Choroid plexus epithelial cell (primary cell): ENCODE measurements around the gene FIBP.

Experiments
- DNase-seq: peaks from one replicate; pipeline ENCODE4 v3.0.0-alpha.2; 2010; ENCODE audit warnings: low read depth
- H3K4me3 ChIP-seq: 2 replicates; pipeline ENCODE4 v1.5.1; 2011; ENCODE audit warnings: low read depth, mild to moderate bottlenecking, control low read depth, low read length, moderate library complexity
- TF ChIP-seq, protein P1 (sequence below): conservative IDR thresholded peaks from 2 replicates; pipeline ENCODE4 v1.5.1; 2011; ENCODE audit warnings: low read depth, mild to moderate bottlenecking, control low read depth, inconsistent platforms, low read length, moderate library complexity

The FIBP gene

GRCh38 chr11:65919573-65920371 lies 31.5 kb upstream of the FIBP start:
- DNase-seq, result no peak

DNA sequence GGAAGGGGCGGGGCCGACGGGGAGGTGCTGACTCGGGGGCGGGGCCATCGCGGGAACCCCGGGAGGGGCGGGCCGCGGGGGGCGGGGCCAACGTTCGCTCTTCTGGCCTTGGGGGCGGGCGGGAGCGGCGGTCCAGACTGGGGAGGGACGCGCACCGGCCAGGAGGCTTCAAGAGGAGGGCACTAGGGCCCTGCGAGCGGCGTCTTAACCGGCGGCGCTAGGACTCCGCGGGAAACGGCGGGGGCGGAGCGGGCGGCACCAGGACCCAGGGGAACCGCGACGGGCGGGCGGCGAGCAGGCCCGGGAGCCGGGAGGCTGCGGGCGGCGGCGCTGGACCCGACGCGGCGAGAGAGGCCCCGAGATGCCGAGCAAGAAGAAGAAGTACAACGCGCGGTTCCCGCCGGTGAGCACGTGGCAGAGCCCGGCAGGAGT lies 30.9 kb upstream of the FIBP start, which contains the start of gene DRAP1:
Gene DRAP1 (plus strand): TSS at position 286 of the 432 bp plus-strand sequence. CDS start 76 bp downstream, at position 362.
- peak; percentile 99 for DNase-seq
- TF ChIP-seq, protein P1, sequence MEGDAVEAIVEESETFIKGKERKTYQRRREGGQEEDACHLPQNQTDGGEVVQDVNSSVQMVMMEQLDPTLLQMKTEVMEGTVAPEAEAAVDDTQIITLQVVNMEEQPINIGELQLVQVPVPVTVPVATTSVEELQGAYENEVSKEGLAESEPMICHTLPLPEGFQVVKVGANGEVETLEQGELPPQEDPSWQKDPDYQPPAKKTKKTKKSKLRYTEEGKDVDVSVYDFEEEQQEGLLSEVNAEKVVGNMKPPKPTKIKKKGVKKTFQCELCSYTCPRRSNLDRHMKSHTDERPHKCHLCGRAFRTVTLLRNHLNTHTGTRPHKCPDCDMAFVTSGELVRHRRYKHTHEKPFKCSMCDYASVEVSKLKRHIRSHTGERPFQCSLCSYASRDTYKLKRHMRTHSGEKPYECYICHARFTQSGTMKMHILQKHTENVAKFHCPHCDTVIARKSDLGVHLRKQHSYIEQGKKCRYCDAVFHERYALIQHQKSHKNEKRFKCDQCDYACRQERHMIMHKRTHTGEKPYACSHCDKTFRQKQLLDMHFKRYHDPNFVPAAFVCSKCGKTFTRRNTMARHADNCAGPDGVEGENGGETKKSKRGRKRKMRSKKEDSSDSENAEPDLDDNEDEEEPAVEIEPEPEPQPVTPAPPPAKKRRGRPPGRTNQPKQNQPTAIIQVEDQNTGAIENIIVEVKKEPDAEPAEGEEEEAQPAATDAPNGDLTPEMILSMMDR, result no peak
- peak within 1 kb of the TSS; percentile 88 for H3K4me3 ChIP-seq

More at GRCh38 chr11:65919573-65920371, 31.5 kb upstream of the FIBP start:
- H3K4me3 ChIP-seq, result peak overlapping the region; percentile 82
- TF ChIP-seq, protein P1, result no peak

- H3K4me3 ChIP-seq, result peak within 1 kb of the TSS; percentile 88
- DNase-seq, result peak; percentile 40
- TF ChIP-seq, protein P1, result no peak
These were observed 30.2 kb upstream of the FIBP start, which contains the start of gene C11orf68 for GRCh38 chr11:65918211-65919140. C11orf68 (minus strand) TSS chr11:65919062; CDS start chr11:65919031, 31 bp downstream.

- DNase-seq, result no peak
- H3K4me3 ChIP-seq, result peak overlapping the region; percentile 88
These were observed 29.4 kb upstream of the FIBP start for GRCh38 chr11:65917434-65918210.

DNA sequence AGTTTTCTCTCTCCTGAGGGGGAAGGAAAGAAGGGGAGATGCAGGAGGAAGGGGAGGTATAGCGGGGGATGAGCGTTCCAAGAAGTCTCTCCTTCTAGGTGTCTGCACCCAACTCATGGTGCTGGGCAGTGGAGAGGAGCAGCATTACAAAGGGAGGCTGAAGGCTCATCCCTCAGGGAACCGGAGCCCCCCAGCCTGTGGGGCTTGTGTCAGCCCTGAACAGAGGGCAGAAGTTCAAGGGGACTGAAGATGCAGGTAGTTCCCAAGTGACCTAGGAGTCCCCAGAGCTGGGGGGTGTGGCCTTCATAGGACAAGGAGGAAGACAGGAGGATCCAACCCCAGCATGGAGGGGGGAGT lies 28.8 kb upstream of the FIBP start:
- DNase-seq, result no peak
- TF ChIP-seq, protein P1, result no peak
- H3K4me3 ChIP-seq, result peak overlapping the region; percentile 88

More at GRCh38 chr11:65917434-65918210, 29.4 kb upstream of the FIBP start:
- TF ChIP-seq, protein P1, result no peak

DNA sequence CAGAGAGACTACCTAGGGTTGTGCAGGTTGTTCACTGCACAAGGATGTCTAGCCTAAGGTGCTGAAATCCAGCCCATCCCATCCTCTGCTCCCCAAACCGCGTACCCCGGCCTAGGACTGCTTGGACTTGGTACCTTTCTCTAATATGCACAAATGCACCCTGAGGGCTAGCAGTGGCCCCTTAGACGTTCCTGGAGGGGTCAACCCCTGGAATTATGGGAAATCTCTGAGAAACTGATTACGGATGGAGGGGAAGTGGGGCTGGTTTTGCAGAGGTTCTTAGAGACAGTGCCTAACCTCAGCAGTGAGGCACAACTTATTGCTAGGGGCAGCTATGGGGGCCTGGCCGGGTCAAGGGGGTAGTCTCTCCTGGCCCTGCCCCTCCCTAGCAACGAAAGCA lies 28.1 kb upstream of the FIBP start:
- TF ChIP-seq, protein P1, result no peak
- H3K4me3 ChIP-seq, result no peak overlapping the region

More for the DNA sequence above, 28.1 kb upstream of the FIBP start:
- no peak for DNase-seq
